K562 (cell line): ENCODE measurements around the gene LONRF2. TPM values are rescaled to one million over a fixed set of nuclear protein-coding genes. Genes with fewer than 3 reads are reported as not detected.

ENCODE experiments used
- ATAC-seq: fragments of 200-7000 bp; cut with Tn5 transposase; 3 replicates; pipeline ENCODE4 v1.9.1; 2020; ENCODE audit warnings: moderate library complexity
- BruUV-seq: library from RNA; stranded (reverse); fragments of 400-500 nt; replicated peaks from 2 replicates; lab custom pipeline; 2021; lab: Mats Ljungman, UMichigan
- CTCF ChIA-PET: fragments of 300-600 bp; formaldehyde crosslinking; extraction: SDS; loops from one replicate; lab custom pipeline; 2021; ENCODE audit warnings: low intra/inter-chr PET ratio; lab: Yijun Ruan, JAX
- POLR2A ChIA-PET: fragments of 300-600, 350-650 bp; sonication (Branson Sonifier 250); formaldehyde crosslinking; extraction: SDS; loops from one replicate; lab custom pipeline; 2021; ENCODE audit warnings: antibody characterized with exemption, inconsistent platforms; lab: Yijun Ruan, JAX
- DNase-seq, 4 experiments: peaks; one replicate each; pipeline versions ENCODE4 v3.0.0 to v3.0.0-alpha.2; 2011 to 2018; ENCODE audit warnings: low spot score in 3 of 4, mixed read lengths in 3 of 4; ENCODE audit errors: extremely low read depth in 1 of 4
- FAIRE-seq: peaks from 2 replicates; lab custom pipeline; 2011; peaks lifted over from hg19 to GRCh38; lab: Jason Lieb, UNC
- H2AFZ ChIP-seq: 2 replicates; pipeline ENCODE4 v1.6.0; 2011; ENCODE audit warnings: low read depth, low read length, control low read depth, inconsistent platforms
- H3K27ac ChIP-seq: fragments of 200-600 bp; 3 replicates; pipeline ENCODE4 v1.8.0; 2011; ENCODE audit warnings: low read depth, mild to moderate bottlenecking, control low read depth, inconsistent platforms, low read length, moderate library complexity, mixed read lengths; ENCODE audit errors: extremely low read depth
- H3K27me3 ChIP-seq, 2 experiments: fragments of 300-600 bp in 1 of 2; 2 replicates in 1 of 2; 3 replicates in 1 of 2; pipeline versions ENCODE4 v1.6.0 to v1.8.0; 2011; ENCODE audit warnings: inconsistent platforms in 2 of 2, low read length in 2 of 2, mild to moderate bottlenecking in 1 of 2, mixed read lengths in 1 of 2, moderate library complexity in 1 of 2; ENCODE audit not compliant: control insufficient read depth in 2 of 2, insufficient read depth in 2 of 2
- H3K36me3 ChIP-seq: fragments of 300-600 bp; 3 replicates; pipeline ENCODE4 v1.8.0; 2011; ENCODE audit warnings: mild to moderate bottlenecking, low read length, inconsistent platforms; ENCODE audit not compliant: control insufficient read depth, insufficient read depth
- H3K4me1 ChIP-seq, 2 experiments: fragments of 200-600 bp in 1 of 2; replicated peaks in 1 of 2; 2 replicates in 1 of 2; 3 replicates in 1 of 2; pipeline versions ENCODE4 v1.5.1 to v1.8.0; 2011; ENCODE audit warnings: inconsistent platforms in 2 of 2, low read length in 2 of 2, mild to moderate bottlenecking in 1 of 2, mixed read lengths in 1 of 2, moderate library complexity in 1 of 2; ENCODE audit not compliant: control insufficient read depth in 2 of 2, insufficient read depth in 2 of 2
- H3K4me2 ChIP-seq: 2 replicates; pipeline ENCODE4 v1.6.1; 2011; ENCODE audit warnings: low read length, control low read depth, inconsistent platforms, mixed read lengths; ENCODE audit not compliant: insufficient read depth
- H3K4me3 ChIP-seq: fragments of 200-600 bp; sonication (generic), shearing (Covaris generic); 2 replicates; pipeline ENCODE4 v1.5.1; 2016; ENCODE audit warnings: control low read depth, inconsistent platforms
- H3K79me2 ChIP-seq: fragments of 200-600 bp; 3 replicates; pipeline ENCODE4 v1.8.0; 2011; ENCODE audit warnings: low read length, inconsistent platforms; ENCODE audit not compliant: control insufficient read depth, insufficient read depth
- H3K9ac ChIP-seq, 2 experiments: 2 replicates each; pipeline versions ENCODE4 v1.6.0 to v1.6.1; 2011; ENCODE audit warnings: low read depth in 2 of 2, low read length in 2 of 2, control low read depth in 1 of 2, inconsistent platforms in 1 of 2, mild to moderate bottlenecking in 1 of 2, mixed read lengths in 1 of 2; ENCODE audit not compliant: insufficient read depth in 1 of 2
- H3K9me1 ChIP-seq: one replicate; pipeline ENCODE4 v1.6.0; 2011; ENCODE audit warnings: inconsistent platforms, mild to moderate bottlenecking, low read length, moderate library complexity; ENCODE audit not compliant: control insufficient read depth, insufficient read depth
- H3K9me3 ChIP-seq: replicated peaks from 2 replicates; pipeline ENCODE4 v1.5.1; 2011; ENCODE audit warnings: low read depth, low read length, inconsistent platforms; ENCODE audit not compliant: control insufficient read depth, insufficient read depth
- H4K20me1 ChIP-seq: replicated peaks from 2 replicates; pipeline ENCODE4 v1.6.1; 2011; ENCODE audit warnings: low read length, inconsistent platforms, mixed read lengths; ENCODE audit not compliant: control insufficient read depth, insufficient read depth
- BCOR ChIP-seq: fragments of 450-650 bp; IDR thresholded peaks from 2 replicates; pipeline ENCODE4 v1.6.1; 2016
- DPF2 ChIP-seq: fragments of 450-650 bp; IDR thresholded peaks from 2 replicates; pipeline ENCODE4 v1.6.1; 2016
- ETV5 ChIP-seq: sonication (generic); formaldehyde crosslinking; IDR thresholded peaks from 2 replicates; pipeline ENCODE4 v1.4.0; 2020; ENCODE audit warnings: low read depth, mild to moderate bottlenecking, missing genetic modification reagents
- HBP1 ChIP-seq: fragments of 450-650 bp; formaldehyde crosslinking; IDR thresholded peaks from 2 replicates; pipeline ENCODE4 v1.4.0; 2022; ENCODE audit warnings: missing genetic modification characterization
- MGA ChIP-seq: fragments of 450-650 bp; IDR thresholded peaks from 2 replicates; pipeline ENCODE4 v1.6.1; 2016; ENCODE audit warnings: mild to moderate bottlenecking, moderate library complexity
- ZNF133 ChIP-seq: fragments of 250-450 bp; sonication (Bioruptor Pico); IDR thresholded peaks from 2 replicates; pipeline ENCODE4 v1.4.0; 2020; ENCODE audit warnings: mild to moderate bottlenecking
- ZNF217 ChIP-seq: sonication (generic); formaldehyde crosslinking; IDR thresholded peaks from 2 replicates; pipeline ENCODE4 v1.8.0; 2022; ENCODE audit warnings: mild to moderate bottlenecking, missing genetic modification reagents
- ZNF384 ChIP-seq: IDR thresholded peaks from 2 replicates; pipeline ENCODE4 v1.6.1; 2012; ENCODE audit warnings: low read depth, low read length, improper control_type of control experiment
- ZNF589 ChIP-seq: fragments of 200-800 bp; sonication (Bioruptor generic); IDR thresholded peaks from 2 replicates; pipeline ENCODE4 v1.6.1; 2016; ENCODE audit warnings: low read depth, missing genetic modification characterization, missing compliant biosample characterization
- WGBS: fragments of 100-300 bp; shearing (Covaris generic); methylation state at CpG from one replicate; pipeline ENCODE4 v1.1.6; 2016; ENCODE audit warnings: low coverage, mixed read lengths; ENCODE audit not compliant: insufficient coverage; ENCODE audit errors: missing lambda C conversion rate; 5-methylcytosine and 5-hydroxymethylcytosine counted together
- in situ Hi-C: fragments of 300-500 bp; cut with MboI; formaldehyde crosslinking; loops from 4 replicates; pipeline ENCODE4 v1.15.0; 2018; ENCODE audit warnings: inconsistent platforms, mixed read lengths
- intact Hi-C: fragments of 100-400 bp; cut with micrococcal nuclease; formaldehyde crosslinking; loops from 2 replicates; pipeline ENCODE4 v1.14.2; 2022
- polyA plus RNA-seq, 8 experiments: library from polyadenylated mRNA; depleted of rRNA in 4 of 8; stranded (reverse) in 5 of 8; unstranded in 3 of 8; fragments of >200 nt; fragmentation: Nextera tagmentation in 2 of 8; fragmentation: Illumina TruSeq in 1 of 8; extraction: Ambion mirVana in 2 of 8; extraction: Trizol in 1 of 8; gene quantifications; 2 replicates each; pipeline versions ENCODE4 v1.2.1 to v1.2.3, GENCODE V29; 2011 to 2014; ENCODE audit warnings: inconsistent platforms in 1 of 8, missing spikeins in 1 of 8
- total RNA-seq, 7 experiments: library from RNA; depleted of rRNA in 6 of 7; stranded (reverse); fragments of >200 nt in 6 of 7; fragmentation: Illumina TruSeq in 2 of 7; extraction: Trizol in 2 of 7; gene quantifications; 2 replicates each; pipeline versions ENCODE4 v1.2.1 to v1.2.3, GENCODE V29; 2011 to 2021; ENCODE audit warnings: low replicate concordance in 1 of 7

The LONRF2 gene
- total and polyA plus RNA-seq, 9 of the 15 experiments (the other 6 are each of a cell fraction or from before 2014, with no cell fraction given): 0.35 to 5.0 (median 2.7) TPM

- H3K9me1 ChIP-seq: no peaks in the 10 kb centered on the region
- in situ Hi-C loops: loop anchor here (25.0 kb wide), 1 partner anchor 528 kb away; no protein-coding TSS in a partner anchor
- CTCF ChIA-PET: no interaction called here
- WGBS: 2% methylated on average over 10 of the region's 10 CpGs
- no peaks in the 10 kb centered on the region for H3K36me3 ChIP-seq
- H3K4me2 ChIP-seq: no peak overlapping the region
- POLR2A ChIA-PET: no interaction called here
- H3K4me3 ChIP-seq: no peak overlapping the region
- ATAC-seq: no peak
- no peaks in the 10 kb centered on the region for H3K4me1 ChIP-seq
- no peaks in the 10 kb centered on the region for H3K9me3 ChIP-seq
- TF ChIP-seq ZNF217 (no peak), DPF2 (no peak), HBP1 (CRISPR knock-in tag) (no peak), MGA (no peak), BCOR (no peak), ETV5 (no peak), ZNF589 (CRISPR knock-in tag) (no peak), ZNF384 (no peak), ZNF133 (CRISPR knock-in tag) (no peak)
- no peaks in the 10 kb centered on the region; the same call in 1 of the 2 replicates for H4K20me1 ChIP-seq
- no TSS peak for BruUV-seq
- H3K27ac ChIP-seq: no peak overlapping the region
- no peak for DNase-seq
- peaks cover 8 to 61% of the 10 kb centered on the region in 2 experiments; a peak in 3 of 5 replicates for H3K27me3 ChIP-seq
- no peak overlapping the region for H2AFZ ChIP-seq
- no peak overlapping the region for H3K9ac ChIP-seq
- FAIRE-seq: no peak
- intact Hi-C loops: loop anchor here (10.0 kb wide), 2 partner anchors 416 to 516 kb away; no protein-coding TSS in a partner anchor
- no peaks in the 10 kb centered on the region for H3K79me2 ChIP-seq
Measured at GRCh38 chr2:100240386-100240785, 81.9 kb downstream of the LONRF2 start.
